ENCODE measurements around the gene LRRC74B.

Gene LRRC74B

DNA sequence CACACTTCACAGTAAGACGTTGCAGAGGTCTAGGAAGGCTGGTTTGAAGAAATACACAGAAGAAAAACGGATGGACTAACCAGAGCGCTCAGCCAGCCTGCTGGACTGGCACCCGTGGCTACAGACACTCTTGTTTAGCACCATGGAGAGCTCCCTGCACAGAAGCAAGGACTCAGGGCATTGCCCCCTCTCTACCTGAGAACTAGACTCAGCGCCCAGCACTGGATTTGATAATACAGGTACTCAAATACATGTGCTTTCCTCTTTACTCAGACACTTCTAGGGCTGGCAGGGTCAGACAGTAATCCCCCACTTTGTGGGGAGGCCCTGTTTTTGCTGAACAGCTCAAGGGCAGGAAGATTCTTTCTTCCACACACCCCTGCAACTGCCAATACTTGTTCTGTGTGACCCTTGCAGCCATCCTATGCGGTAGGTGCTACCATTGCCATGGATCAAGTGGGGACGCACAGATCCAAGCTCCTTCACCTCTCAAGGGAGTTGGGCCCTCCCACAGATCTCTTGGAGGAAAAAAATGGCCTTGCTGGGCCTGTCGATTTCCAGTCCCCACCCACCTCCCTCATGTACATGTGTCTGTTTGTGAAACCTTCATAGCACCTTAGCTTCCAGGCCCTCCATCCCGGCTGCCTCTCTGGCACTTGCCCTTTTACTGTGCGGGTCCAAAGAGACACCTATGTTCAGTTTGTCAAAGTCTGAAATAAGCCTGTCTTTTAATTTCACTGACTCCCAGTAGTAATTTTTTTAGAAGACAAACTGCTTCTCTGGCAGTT, 35.9 kb upstream of the LRRC74B start:
- H3K27ac Mint-ChIP-seq, result no peak overlapping the region
- H3K4me1 Mint-ChIP-seq (ENCODE audit: low read depth), result peaks cover 16% of the 10 kb centered on the region
- H3K4me3 Mint-ChIP-seq, result no peak overlapping the region
- no peaks in the 10 kb centered on the region for H3K9me3 Mint-ChIP-seq
- no peaks in the 10 kb centered on the region for H3K36me3 Mint-ChIP-seq (ENCODE audit: low read depth)
- no peaks in the 10 kb centered on the region for H3K27me3 Mint-ChIP-seq

DNA sequence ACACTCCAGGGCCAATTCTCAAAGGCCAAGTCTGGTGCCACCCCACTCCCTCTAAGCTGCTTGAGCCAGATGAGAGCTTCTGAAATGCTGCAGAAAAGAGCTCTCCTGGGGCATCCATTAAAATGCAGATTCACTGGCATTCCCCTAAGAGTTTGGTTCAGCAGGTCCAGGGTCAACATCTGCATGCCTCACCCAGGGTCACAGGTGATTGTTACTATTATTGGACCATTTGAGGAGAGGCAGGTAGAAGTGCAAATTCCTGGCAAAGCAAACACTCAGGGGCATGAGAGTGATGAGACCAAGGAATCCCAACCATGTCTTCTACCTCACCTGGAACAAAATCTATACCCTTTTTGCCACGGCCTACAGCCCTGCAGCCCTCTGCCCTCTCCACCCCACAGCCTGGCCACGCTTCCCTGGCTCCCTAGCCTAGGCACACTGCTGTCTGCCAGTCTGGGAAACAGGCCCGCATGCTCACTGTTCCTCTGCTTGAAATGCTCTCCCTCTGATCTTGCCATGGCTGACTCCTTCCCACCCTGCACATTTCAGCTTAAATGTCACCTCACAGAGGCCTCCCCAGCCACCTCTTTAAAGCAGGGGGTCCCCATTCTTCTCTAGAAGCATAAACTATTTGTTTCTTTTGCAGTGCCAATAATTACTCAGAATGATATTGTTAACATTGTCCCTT, 35.2 kb upstream of the LRRC74B start:
- Mint-ChIP-seq H3K27ac (no peak overlapping the region), H3K4me1 (ENCODE audit: low read depth) (peaks cover 22% of the 10 kb centered on the region), H3K36me3 (ENCODE audit: low read depth) (no peaks in the 10 kb centered on the region), H3K4me3 (no peak overlapping the region), H3K27me3 (no peaks in the 10 kb centered on the region), H3K9me3 (no peaks in the 10 kb centered on the region)

DNA sequence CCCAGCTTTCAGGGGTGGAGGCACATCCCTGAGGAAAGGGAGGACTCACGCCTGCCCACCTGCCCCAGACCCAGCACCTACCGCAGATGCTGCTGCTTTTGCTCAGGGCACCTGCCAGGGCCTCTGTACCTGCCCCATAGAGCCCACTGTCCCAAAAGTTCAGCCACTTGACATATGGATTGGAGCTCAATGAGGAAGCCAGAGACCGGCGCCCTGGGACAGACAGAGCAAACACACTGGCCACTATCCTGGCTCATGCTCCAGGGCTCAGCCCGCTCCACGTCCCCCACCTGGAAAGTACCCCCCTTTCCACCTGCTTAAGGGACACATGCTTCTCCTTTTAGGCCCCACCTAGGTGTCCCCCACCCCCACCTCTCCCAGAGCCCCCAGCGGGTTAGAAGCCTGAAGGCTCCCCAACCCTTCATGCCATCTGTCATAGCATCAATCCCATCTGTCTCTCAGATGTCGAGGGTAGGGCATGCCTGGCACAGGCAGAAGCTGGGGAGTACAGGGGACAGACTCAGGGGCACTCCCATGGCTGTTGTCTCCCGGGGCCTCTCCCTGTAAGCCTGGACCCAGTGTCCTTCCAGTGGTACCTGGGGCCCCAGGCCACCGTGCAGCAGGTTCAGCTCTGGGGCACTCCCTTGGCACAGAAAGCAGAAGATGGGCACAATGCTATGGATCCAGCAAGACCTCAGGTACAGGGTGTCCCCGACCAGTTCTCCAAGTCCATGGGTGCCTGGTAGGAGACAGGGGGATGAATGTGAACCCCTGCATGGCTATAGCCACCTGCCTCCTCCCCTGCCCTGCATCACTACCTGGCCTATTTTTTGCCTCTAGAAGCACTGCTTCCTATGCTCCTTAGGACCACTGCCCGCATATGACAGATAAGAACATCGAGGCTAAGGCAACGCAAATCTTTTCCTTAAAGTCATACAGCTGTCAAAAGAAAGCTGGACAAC, 33.0 kb upstream of the LRRC74B start:
- Mint-ChIP-seq H3K27ac (no peak overlapping the region), H3K27me3 (no peaks in the 10 kb centered on the region), H3K9me3 (no peaks in the 10 kb centered on the region), H3K4me1 (ENCODE audit: low read depth) (peaks cover 22% of the 10 kb centered on the region), H3K36me3 (ENCODE audit: low read depth) (no peaks in the 10 kb centered on the region), H3K4me3 (peak overlapping the region; percentile 83)

DNA sequence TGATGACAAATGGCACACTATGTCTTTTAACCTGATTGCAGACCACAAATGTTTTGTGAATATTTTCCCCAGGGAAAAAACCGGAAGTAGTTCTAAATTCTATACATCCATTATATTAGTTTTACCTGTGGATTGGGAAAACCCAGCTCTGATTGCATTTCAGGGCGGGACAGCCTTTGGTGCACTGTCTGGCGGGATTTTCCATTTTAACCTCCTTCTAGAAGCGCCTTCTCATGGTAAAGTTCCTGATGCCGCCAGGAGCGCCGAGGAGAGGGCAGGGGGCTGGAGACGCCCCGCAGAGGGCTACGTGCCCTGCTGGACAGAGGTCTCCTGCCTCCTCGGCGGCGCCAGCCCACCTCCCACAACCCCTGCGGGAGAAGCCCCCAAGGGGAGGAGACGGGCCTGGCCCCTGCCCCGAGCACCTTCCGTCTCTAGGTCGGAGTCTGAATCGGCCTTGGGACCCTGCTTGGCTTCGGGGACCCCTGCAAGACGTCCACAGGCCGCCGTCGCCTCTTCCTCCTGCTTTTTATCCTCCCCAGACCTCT, 32.0 kb upstream of the LRRC74B start:
- H3K36me3 Mint-ChIP-seq (ENCODE audit: low read depth), result no peaks in the 10 kb centered on the region
- peaks cover 22% of the 10 kb centered on the region for H3K4me1 Mint-ChIP-seq (ENCODE audit: low read depth)
- peak overlapping the region; percentile 83 for H3K4me3 Mint-ChIP-seq
- no peaks in the 10 kb centered on the region for H3K27me3 Mint-ChIP-seq
- no peaks in the 10 kb centered on the region for H3K9me3 Mint-ChIP-seq
- peak overlapping the region; percentile 80 for H3K27ac Mint-ChIP-seq

DNA sequence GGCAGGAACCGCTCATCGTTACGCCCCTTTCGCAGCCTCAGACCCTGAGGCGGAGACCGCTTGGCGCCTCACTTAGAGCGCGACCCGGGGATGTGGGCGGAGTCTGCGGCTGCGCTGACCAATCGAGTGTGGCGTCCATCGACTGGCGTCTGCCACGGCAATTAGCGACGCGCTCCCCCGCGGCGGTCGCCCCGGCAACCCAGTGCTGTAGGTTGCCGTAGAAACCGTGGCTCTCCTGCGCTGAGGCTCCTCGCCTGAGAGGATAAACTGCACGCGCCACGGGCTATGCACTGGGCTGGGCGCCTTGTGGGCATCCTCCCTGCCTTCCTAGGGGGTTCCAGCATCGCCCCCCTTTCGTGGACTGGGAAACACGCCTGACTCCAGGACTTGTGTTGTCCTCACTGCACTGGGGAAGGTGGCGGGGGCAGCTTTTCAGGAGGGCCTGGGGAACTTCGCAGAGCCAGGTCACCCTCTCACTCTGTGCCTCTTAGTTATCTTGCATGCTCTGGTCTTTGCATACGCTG, 31.5 kb upstream of the LRRC74B start:
- peak overlapping the region; percentile 80 for H3K27ac Mint-ChIP-seq
- no peaks in the 10 kb centered on the region for H3K9me3 Mint-ChIP-seq
- no peaks in the 10 kb centered on the region for H3K27me3 Mint-ChIP-seq
- H3K4me1 Mint-ChIP-seq (ENCODE audit: low read depth), result peaks cover 22% of the 10 kb centered on the region
- peak overlapping the region; percentile 83 for H3K4me3 Mint-ChIP-seq
- no peaks in the 10 kb centered on the region for H3K36me3 Mint-ChIP-seq (ENCODE audit: low read depth)

DNA sequence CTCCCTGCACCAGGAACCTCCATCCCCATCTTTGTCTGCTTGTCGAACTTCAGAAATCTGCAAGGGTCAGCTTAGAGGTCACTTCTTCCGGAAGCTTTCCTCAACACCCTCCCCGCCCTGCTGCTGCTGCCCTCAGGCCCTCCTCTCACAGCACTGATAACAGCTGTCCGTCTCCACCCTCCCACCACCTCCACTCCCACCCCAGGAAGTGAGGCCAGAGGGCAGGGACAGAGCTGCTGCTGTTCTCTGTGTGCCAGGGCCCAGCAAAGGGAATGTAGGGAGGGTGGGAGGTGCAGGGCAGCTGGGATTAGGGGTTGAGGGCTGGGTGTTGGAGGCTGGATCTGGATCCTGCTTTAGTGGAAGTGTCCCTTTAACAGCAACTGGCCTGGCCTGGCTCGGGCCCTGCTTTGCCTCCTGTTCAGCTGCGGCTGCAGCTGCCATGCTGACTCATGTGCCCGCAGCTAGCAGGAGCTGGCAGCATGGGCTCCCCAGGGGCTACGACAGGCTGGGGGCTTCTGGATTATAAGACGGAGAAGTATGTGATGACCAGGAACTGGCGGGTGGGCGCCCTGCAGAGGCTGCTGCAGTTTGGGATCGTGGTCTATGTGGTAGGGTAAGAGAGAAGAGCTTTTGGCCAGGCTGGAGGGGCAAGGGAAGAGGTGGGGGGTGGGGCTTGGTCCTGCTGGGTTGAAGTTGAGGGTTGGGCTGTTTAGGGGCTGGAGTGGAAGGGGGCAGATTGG, 30.9 kb upstream of the LRRC74B start, which contains the start of gene P2RX6:
Gene P2RX6 (plus strand): TSS at position 440 of the 740 bp plus-strand sequence. CDS start 10 bp downstream, at position 450.
- Mint-ChIP-seq H3K27ac (peak within 1 kb of the TSS; percentile 80), H3K27me3 (no peaks in the 10 kb centered on the region), H3K4me3 (peak within 1 kb of the TSS; percentile 83), H3K9me3 (no peaks in the 10 kb centered on the region), H3K36me3 (ENCODE audit: low read depth) (no peaks in the 10 kb centered on the region), H3K4me1 (ENCODE audit: low read depth) (peaks cover 22% of the 10 kb centered on the region)

DNA sequence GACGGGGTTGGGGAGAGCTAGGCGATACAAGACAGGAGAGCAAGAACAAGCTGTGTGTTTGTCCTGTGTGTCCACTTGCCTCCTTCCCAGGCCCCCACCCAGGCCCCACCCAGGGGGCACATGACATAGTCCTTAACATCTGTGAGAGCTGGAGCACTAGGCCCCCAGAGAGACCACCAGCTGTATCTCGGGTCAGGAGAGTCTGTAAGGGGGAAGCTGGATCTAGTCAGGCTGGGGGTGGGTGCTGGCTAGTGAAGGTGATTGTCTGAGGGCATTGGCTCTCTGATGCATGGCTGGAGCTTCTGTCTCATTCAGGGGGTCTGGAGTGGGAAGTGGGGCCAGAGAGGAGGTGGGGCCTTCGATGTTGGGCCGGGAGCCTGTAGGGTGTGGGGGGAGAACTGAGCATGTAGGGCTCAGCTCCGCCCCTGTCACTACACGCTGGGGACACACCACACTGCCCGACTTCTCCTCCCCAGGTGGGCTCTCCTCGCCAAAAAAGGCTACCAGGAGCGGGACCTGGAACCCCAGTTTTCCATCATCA, 30.2 kb upstream of the LRRC74B start:
- Mint-ChIP-seq H3K27me3 (no peaks in the 10 kb centered on the region), H3K9me3 (no peaks in the 10 kb centered on the region), H3K4me3 (no peak overlapping the region), H3K27ac (peak overlapping the region; percentile 57), H3K36me3 (ENCODE audit: low read depth) (no peaks in the 10 kb centered on the region), H3K4me1 (ENCODE audit: low read depth) (peaks cover 22% of the 10 kb centered on the region)

DNA sequence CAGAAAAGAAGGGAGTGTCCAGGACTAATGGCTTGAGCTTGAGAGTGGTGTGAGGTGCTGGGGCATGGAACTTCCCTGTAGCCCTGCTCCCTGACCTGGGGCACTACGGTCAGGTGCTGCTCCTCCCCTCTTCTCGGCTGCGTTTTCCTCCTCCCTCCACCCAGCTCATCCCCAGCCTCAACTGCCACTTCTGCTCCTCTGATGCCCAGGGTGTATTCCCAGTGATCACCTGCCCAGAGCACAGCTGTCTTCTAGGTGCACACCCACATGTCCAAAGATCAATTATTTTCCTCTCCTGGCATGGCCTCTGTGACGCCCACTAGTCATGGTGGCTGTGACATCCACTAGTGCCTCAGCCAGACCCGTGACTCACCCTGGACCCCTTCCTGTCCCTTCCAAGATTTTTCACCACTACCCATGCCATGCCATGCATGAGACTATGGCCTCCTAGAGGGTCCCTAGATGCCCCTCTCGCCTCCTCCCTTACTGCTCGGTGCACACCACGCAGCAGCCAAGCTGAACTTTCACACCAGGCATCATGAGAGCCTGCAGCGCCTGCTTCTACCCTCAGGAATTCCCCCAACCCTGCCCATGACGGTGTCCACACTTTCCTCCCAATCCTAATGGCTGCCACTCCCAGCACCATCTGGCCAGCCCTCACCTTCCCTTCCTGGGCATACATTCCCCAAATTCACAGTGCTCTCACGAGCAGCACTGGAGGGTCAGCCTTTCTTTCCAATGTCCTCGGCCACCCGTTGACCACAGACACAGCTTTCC, 28.9 kb upstream of the LRRC74B start:
- Mint-ChIP-seq H3K4me3 (no peak overlapping the region), H3K27ac (no peak overlapping the region)

DNA sequence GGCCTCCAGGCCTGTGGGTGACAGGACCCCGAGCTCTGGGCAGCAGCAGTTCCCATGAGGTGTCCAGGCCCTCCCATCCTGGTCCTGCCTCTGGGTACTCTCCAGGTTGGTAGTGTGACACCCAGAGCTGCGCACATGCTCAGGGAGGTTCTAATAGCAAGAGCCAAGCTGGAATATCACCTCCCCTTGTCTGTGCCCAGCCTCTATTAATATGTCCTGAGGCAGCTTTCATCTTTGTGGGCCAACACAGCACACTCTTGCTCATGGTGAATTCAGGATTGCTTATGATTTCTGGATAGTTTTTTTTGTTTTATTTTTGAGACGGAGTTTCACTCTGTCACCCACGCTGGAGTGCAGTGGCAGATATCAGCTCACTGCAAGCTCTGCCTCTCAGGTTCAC, 27.4 kb upstream of the LRRC74B start:
- H3K36me3 Mint-ChIP-seq (ENCODE audit: low read depth), result no peaks in the 10 kb centered on the region
- no peaks in the 10 kb centered on the region for H3K27me3 Mint-ChIP-seq
- no peak overlapping the region for H3K27ac Mint-ChIP-seq
- H3K4me1 Mint-ChIP-seq (ENCODE audit: low read depth), result peaks cover 20% of the 10 kb centered on the region
- no peaks in the 10 kb centered on the region for H3K9me3 Mint-ChIP-seq
- H3K4me3 Mint-ChIP-seq, result no peak overlapping the region

More for the DNA sequence above, 28.9 kb upstream of the LRRC74B start:
- Mint-ChIP-seq H3K9me3 (no peaks in the 10 kb centered on the region), H3K27me3 (no peaks in the 10 kb centered on the region), H3K36me3 (ENCODE audit: low read depth) (no peaks in the 10 kb centered on the region), H3K4me1 (ENCODE audit: low read depth) (peaks cover 22% of the 10 kb centered on the region)

DNA sequence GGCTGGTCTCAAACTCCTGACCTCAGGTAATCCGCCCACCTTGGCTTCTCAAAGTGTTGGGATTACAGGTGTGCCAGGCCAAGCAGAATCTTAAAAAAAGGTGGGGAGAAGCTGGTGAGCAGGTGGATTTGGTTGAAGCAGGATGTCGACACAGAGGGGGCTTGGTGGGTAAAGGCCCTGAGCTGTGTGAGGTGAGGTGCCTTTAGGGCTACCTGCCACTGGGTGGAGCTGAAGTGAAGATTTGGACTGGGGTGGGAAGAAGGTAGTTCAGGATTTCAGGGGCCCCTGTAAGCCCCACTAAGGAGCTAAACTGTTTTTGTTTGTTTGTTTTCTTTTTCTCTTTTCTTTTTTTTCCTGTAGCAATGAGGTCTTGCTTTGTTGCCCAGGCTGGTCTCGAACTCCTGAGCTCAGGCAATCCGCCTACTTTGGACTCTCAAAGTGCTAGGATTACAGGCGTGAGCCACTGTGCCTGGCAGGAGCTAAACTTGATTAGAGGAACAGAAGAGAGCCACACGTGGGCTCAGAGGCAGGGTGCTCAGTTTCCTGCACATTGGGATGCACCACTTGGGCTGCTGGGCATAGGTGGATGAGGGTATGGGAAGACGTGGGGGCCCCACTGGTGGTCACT, 24.8 kb upstream of the LRRC74B start:
- H3K4me3 Mint-ChIP-seq, result no peak overlapping the region
- H3K36me3 Mint-ChIP-seq (ENCODE audit: low read depth), result no peaks in the 10 kb centered on the region
- H3K9me3 Mint-ChIP-seq, result no peaks in the 10 kb centered on the region
- H3K27me3 Mint-ChIP-seq, result no peaks in the 10 kb centered on the region
- peaks cover 8% of the 10 kb centered on the region for H3K4me1 Mint-ChIP-seq (ENCODE audit: low read depth)
- no peak overlapping the region for H3K27ac Mint-ChIP-seq

DNA sequence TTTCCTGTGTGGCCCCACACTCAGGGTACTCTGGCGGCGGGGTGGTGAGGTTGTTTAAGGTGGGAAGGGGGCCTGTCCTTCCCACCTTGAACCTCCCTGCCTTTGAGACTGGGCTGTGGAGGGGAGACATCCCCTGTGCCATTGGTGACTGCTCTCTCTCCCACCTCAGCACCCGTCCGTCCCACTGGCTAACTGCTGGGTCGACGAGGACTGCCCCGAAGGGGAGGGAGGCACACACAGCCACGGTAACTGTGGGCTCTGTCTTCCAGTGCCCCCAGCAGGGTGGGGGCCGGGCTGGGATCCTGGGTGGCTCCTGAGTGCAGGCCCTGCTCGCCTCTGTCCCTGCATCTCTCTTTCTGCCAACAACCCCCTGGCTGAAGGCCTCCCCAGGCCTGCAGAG, 23.2 kb upstream of the LRRC74B start:
- Mint-ChIP-seq H3K9me3 (no peaks in the 10 kb centered on the region), H3K36me3 (ENCODE audit: low read depth) (no peaks in the 10 kb centered on the region), H3K4me1 (ENCODE audit: low read depth) (peaks cover 8% of the 10 kb centered on the region), H3K27ac (no peak overlapping the region), H3K4me3 (no peak overlapping the region), H3K27me3 (no peaks in the 10 kb centered on the region)

DNA sequence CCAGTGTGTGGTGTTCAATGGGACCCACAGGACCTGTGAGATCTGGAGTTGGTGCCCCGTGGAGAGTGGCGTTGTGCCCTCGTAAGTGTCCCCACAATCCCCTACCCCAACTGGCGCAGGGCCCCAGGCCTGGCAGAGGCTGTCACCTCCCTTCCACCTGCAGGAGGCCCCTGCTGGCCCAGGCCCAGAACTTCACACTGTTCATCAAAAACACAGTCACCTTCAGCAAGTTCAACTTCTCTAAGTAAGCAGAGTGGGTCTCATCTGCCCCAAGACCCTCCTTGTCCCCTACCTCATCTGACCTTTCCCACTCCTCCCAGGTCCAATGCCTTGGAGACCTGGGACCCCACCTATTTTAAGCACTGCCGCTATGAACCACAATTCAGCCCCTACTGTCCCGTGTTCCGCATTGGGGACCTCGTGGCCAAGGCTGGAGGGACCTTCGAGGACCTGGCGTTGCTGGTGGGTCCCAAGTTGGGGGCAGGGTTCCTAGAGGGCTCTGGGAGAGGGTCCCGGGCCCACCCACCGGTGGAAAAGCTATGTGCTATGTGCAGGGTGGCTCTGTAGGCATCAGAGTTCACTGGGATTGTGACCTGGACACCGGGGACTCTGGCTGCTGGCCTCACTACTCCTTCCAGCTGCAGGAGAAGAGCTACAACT, 22.7 kb upstream of the LRRC74B start:
- no peaks in the 10 kb centered on the region for H3K36me3 Mint-ChIP-seq (ENCODE audit: low read depth)
- no peaks in the 10 kb centered on the region for H3K27me3 Mint-ChIP-seq
- H3K27ac Mint-ChIP-seq, result no peak overlapping the region
- H3K4me1 Mint-ChIP-seq (ENCODE audit: low read depth), result peaks cover 8% of the 10 kb centered on the region
- H3K9me3 Mint-ChIP-seq, result no peaks in the 10 kb centered on the region
- H3K4me3 Mint-ChIP-seq, result no peak overlapping the region
